ENCODE measurements around the gene CCT8L2.
"Not testable (repeated sequence)": the region's sequence is repeated elsewhere in the genome, so short reads cannot be mapped to it uniquely, and the experiment has no call there.

DNA sequence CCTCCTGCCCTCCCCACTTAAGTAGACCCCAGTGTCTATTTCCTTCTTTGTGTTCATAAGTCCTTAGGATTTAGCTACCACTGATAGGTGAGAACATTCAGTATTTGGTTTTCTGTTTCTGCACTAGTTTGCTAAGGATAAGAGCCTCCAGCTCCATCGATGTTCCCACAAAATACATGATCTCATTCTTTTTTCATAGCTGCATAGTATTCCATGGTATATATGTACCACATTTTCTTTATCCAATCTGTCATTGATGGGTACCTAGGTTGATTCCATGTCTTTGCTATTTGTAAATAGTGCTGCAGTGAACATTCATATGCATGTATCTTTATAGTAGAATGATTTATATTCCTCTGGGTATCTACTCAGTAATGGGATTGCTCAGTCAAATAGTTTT, 42.8 kb upstream of the CCT8L2 start:
- TF ChIP-seq, protein P1, sequence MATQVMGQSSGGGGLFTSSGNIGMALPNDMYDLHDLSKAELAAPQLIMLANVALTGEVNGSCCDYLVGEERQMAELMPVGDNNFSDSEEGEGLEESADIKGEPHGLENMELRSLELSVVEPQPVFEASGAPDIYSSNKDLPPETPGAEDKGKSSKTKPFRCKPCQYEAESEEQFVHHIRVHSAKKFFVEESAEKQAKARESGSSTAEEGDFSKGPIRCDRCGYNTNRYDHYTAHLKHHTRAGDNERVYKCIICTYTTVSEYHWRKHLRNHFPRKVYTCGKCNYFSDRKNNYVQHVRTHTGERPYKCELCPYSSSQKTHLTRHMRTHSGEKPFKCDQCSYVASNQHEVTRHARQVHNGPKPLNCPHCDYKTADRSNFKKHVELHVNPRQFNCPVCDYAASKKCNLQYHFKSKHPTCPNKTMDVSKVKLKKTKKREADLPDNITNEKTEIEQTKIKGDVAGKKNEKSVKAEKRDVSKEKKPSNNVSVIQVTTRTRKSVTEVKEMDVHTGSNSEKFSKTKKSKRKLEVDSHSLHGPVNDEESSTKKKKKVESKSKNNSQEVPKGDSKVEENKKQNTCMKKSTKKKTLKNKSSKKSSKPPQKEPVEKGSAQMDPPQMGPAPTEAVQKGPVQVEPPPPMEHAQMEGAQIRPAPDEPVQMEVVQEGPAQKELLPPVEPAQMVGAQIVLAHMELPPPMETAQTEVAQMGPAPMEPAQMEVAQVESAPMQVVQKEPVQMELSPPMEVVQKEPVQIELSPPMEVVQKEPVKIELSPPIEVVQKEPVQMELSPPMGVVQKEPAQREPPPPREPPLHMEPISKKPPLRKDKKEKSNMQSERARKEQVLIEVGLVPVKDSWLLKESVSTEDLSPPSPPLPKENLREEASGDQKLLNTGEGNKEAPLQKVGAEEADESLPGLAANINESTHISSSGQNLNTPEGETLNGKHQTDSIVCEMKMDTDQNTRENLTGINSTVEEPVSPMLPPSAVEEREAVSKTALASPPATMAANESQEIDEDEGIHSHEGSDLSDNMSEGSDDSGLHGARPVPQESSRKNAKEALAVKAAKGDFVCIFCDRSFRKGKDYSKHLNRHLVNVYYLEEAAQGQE (IDR thresholded peaks at IDR 0.05; ENCODE audit: unreplicated experiment): not testable (repeated sequence)
- not testable (repeated sequence) for TF ChIP-seq EZH2 (IDR thresholded peaks at IDR 0.05; ENCODE audit: low read depth, unreplicated experiment); JUNB (IDR thresholded peaks at IDR 0.05; ENCODE audit: unreplicated experiment); POLR2AphosphoS5 (IDR thresholded peaks at IDR 0.05; ENCODE audit: low read depth); EZH2phosphoT487 (IDR thresholded peaks at IDR 0.05; ENCODE audit: unreplicated experiment); CREB1 (CRISPR knock-in tag; IDR thresholded peaks at IDR 0.05; ENCODE audit: low read depth); ZNF114 (CRISPR knock-in tag; IDR thresholded peaks at IDR 0.05)
- TF ChIP-seq, protein P2, sequence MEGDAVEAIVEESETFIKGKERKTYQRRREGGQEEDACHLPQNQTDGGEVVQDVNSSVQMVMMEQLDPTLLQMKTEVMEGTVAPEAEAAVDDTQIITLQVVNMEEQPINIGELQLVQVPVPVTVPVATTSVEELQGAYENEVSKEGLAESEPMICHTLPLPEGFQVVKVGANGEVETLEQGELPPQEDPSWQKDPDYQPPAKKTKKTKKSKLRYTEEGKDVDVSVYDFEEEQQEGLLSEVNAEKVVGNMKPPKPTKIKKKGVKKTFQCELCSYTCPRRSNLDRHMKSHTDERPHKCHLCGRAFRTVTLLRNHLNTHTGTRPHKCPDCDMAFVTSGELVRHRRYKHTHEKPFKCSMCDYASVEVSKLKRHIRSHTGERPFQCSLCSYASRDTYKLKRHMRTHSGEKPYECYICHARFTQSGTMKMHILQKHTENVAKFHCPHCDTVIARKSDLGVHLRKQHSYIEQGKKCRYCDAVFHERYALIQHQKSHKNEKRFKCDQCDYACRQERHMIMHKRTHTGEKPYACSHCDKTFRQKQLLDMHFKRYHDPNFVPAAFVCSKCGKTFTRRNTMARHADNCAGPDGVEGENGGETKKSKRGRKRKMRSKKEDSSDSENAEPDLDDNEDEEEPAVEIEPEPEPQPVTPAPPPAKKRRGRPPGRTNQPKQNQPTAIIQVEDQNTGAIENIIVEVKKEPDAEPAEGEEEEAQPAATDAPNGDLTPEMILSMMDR (conservative IDR thresholded peaks at IDR 0.05; ENCODE audit: low read depth in 2 of 2): not testable (repeated sequence)
